Neural progenitor cell (in vitro differentiated cells): ENCODE measurements around the gene ST6GALNAC1.

ENCODE experiments used
- EZH2 ChIP-seq: fragments of 200-600 bp; sonication (generic); IDR thresholded peaks from 2 replicates; pipeline ENCODE4 v1.6.1; 2017; ENCODE audit warnings: antibody characterized with exemption, mild to moderate bottlenecking, moderate library complexity
- EZH2phosphoT487 ChIP-seq: fragments of 200-600 bp; sonication (generic); IDR thresholded peaks from 2 replicates; pipeline ENCODE4 v1.6.1; 2017; ENCODE audit warnings: antibody characterized with exemption
- TF ChIP-seq, protein P1 (sequence below): fragments of 200-600 bp; sonication (generic); IDR thresholded peaks from 2 replicates; pipeline ENCODE4 v1.5.1; 2017; ENCODE audit warnings: antibody characterized with exemption, mild to moderate bottlenecking

DNA sequence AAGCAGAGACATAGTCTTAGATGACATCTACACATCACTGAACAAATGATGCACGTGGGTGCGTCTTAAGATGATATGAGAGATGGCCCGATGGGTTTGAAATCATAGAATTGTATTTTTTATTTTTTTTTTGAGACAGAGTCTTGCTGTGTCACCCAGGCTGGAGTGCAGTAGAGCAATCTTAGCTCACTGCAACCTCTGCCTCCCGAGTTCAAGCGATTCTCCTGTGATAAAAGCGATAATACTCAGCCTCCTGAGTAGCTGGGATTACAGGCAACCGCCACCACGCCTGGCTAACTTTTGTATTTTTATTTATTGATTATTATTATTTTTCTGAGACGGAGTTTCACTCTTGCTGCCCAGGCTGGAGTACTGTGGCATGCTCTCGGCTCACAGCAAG lies 5.3 kb downstream of the ST6GALNAC1 start:
- TF ChIP-seq, protein P1, sequence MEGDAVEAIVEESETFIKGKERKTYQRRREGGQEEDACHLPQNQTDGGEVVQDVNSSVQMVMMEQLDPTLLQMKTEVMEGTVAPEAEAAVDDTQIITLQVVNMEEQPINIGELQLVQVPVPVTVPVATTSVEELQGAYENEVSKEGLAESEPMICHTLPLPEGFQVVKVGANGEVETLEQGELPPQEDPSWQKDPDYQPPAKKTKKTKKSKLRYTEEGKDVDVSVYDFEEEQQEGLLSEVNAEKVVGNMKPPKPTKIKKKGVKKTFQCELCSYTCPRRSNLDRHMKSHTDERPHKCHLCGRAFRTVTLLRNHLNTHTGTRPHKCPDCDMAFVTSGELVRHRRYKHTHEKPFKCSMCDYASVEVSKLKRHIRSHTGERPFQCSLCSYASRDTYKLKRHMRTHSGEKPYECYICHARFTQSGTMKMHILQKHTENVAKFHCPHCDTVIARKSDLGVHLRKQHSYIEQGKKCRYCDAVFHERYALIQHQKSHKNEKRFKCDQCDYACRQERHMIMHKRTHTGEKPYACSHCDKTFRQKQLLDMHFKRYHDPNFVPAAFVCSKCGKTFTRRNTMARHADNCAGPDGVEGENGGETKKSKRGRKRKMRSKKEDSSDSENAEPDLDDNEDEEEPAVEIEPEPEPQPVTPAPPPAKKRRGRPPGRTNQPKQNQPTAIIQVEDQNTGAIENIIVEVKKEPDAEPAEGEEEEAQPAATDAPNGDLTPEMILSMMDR: no peak
- no peak for TF ChIP-seq EZH2phosphoT487
- no peak for TF ChIP-seq EZH2
